Gastroesophageal sphincter (tissue), 3 donors: ENCODE measurements around the gene E2F4.

Experiments used
- CTCF ChIP-seq, 4 experiments: fragments of 200-600 bp in 2 of 4; fragments of 450-650 bp in 2 of 4; sonication (generic) in 1 of 4; IDR thresholded peaks; one replicate each; pipeline ENCODE4 v1.5.1; 2017 to 2019; ENCODE audit warnings: antibody characterized with exemption in 4 of 4, mild to moderate bottlenecking in 2 of 4, moderate library complexity in 2 of 4
- EP300 ChIP-seq: sonication (generic); formaldehyde crosslinking; IDR thresholded peaks from one replicate; pipeline ENCODE4 v1.6.1; 2017; ENCODE audit warnings: antibody characterized with exemption, mild to moderate bottlenecking
- POLR2A ChIP-seq, 2 donors: fragments of 450-650 bp; IDR thresholded peaks; one replicate each; pipeline ENCODE4 v1.6.1; 2017; ENCODE audit warnings: antibody characterized with exemption in 2 of 2, mild to moderate bottlenecking in 2 of 2, moderate library complexity in 1 of 2
- POLR2AphosphoS5 ChIP-seq: sonication (generic); formaldehyde crosslinking; IDR thresholded peaks from one replicate; pipeline ENCODE4 v1.6.1; 2017; ENCODE audit warnings: antibody characterized with exemption

DNA sequence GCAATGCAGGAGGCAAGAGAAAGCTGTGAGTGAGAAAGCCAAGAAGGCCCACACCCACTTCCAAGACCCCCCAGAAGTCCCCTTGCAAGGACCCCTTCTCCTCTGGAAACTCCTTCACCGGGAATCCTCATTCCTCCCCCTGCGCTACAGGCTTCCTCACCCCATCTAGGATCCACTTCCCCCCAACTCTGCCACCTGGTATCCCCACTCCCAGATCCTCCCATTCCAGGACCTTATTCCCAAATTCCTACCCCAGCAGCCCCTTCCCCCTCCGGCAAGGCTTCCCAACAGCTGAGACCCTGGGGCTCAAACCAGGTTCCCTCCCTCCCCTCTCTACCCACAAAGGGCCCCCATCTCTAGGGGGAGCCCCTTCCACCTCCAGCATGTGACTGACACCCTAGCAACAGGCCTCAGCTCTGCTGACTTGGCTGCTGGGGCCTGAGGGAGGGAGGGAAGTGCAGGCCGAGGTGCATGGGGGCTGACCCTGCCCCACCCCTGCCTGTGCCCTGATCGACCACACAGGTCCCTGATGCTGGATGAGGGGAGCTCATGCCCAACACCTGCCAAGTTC lies 25.3 kb upstream of the E2F4 start:
- no peak for TF ChIP-seq CTCF (IDR thresholded peaks at IDR 0.05)
- TF ChIP-seq POLR2A (IDR thresholded peaks at IDR 0.05), result no peak
- no peak for TF ChIP-seq EP300
- TF ChIP-seq POLR2AphosphoS5, result no peak
